H1 (cell line): Measurements from ENCODE around the gene HFE.

Experiments
- CTCF ChIP-seq, 3 experiments: IDR thresholded peaks; 1 replicate in 2 of 3; 2 replicates in 1 of 3; pipeline versions ENCODE4 v1.5.1 to v1.6.1; 2011; ENCODE audit warnings: low read length in 3 of 3, mild to moderate bottlenecking in 3 of 3, inconsistent platforms in 2 of 3, low read depth in 1 of 3, moderate library complexity in 1 of 3; ENCODE audit not compliant: insufficient read depth in 1 of 3; ENCODE audit errors: control extremely low read depth in 1 of 3
- EZH2 ChIP-seq: fragments of 200-600 bp; sonication (generic); IDR thresholded peaks from 2 replicates; pipeline ENCODE4 v1.7.1; 2012; ENCODE audit warnings: low read depth, mild to moderate bottlenecking, moderate library complexity, low read length, inconsistent platforms; ENCODE audit not compliant: severe bottlenecking
- KDM4A ChIP-seq: IDR thresholded peaks from one replicate; pipeline ENCODE4 v1.7.1; 2012; ENCODE audit warnings: low read depth, mild to moderate bottlenecking, moderate library complexity, low read length, inconsistent platforms; ENCODE audit not compliant: severe bottlenecking
- MAFK ChIP-seq: IDR thresholded peaks from 2 replicates; pipeline ENCODE4 v1.6.1; 2012; ENCODE audit warnings: low read depth, mild to moderate bottlenecking, improper control_type of control experiment, low read length
- POLR2A ChIP-seq, 2 experiments: IDR thresholded peaks; 1 replicate in 1 of 2; 2 replicates in 1 of 2; pipeline ENCODE4 v1.6.1; 2011; ENCODE audit warnings: low read depth in 2 of 2, low read length in 2 of 2, mild to moderate bottlenecking in 2 of 2; ENCODE audit errors: control extremely low read depth in 1 of 2
- POLR2AphosphoS5 ChIP-seq: IDR thresholded peaks from 2 replicates; pipeline ENCODE4 v1.6.1; 2011; ENCODE audit warnings: low read depth, low read length
- USF2 ChIP-seq: IDR thresholded peaks from 2 replicates; pipeline ENCODE4 v1.6.1; 2011; ENCODE audit warnings: low read length, improper control_type of control experiment

- no peak for TF ChIP-seq CTCF (IDR thresholded peaks at IDR 0.05; ENCODE audit: control extremely low read depth in 1 of 3, insufficient read depth in 1 of 3, low read depth in 1 of 3, low read length in 3 of 3)
- no peak for TF ChIP-seq EZH2
- TF ChIP-seq POLR2A (IDR thresholded peaks at IDR 0.05; ENCODE audit: control extremely low read depth in 1 of 2, low read depth in 2 of 2, low read length in 2 of 2): no peak
- no peak for TF ChIP-seq USF2
- no peak for TF ChIP-seq POLR2AphosphoS5
- TF ChIP-seq KDM4A: no peak
- no peak for TF ChIP-seq MAFK
Measured at GRCh38 chr6:26044140-26045064, 42.8 kb upstream of the HFE start.
